ENCODE data around the gene ATP13A5.

The ATP13A5 gene

DNA sequence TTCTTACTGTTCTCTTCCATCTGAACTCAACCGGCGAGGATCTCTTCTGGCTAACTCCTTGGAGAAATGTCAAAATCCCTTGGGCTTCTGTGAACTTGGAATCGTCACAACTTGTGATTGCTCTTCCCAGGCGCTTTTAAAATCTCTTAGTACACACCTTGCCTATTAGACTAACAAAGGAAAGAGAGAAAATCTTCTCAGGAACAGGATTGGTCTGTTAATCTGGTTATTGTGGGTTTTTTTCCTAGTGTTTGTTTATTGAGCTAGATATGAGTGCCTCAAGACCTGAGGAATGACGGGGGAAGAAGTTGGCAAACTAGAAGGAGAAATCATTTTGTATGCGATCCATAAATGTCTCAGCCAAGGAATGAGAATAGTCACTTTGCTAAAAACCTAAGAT is at the start of gene ATP13A5:
Gene ATP13A5, minus strand, starts transcription at position 48 of the 400 bp plus-strand sequence. Its CDS starts 28 bp downstream, at position 20.
- DNase-seq = no peak

- DNase-seq = no peak
Measured at GRCh38 chr3:193418576-193419373, 40.2 kb upstream of the ATP13A5 start.

DNA sequence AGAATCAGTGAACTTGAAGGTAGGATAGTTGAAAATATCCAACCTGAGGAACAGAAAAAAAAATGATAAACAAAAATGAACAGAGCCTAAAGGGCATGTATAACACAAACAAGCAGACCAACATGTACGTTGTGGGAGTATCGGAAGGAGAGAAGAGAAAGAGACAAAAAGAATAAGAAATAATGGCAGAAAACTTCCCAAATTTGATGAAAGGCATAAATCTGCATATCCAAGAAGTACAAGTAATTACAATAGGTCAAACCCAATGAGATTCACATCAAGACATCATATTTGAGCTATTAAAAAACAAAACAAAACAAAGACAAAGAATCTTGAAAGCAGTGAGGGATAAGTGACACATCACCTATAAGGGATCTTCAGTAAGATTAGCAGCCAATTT is 38.1 kb upstream of the ATP13A5 start:
- no peak for DNase-seq

- no peak for DNase-seq
Measured at GRCh38 chr3:193407688-193408087, 29.1 kb upstream of the ATP13A5 start.

DNA sequence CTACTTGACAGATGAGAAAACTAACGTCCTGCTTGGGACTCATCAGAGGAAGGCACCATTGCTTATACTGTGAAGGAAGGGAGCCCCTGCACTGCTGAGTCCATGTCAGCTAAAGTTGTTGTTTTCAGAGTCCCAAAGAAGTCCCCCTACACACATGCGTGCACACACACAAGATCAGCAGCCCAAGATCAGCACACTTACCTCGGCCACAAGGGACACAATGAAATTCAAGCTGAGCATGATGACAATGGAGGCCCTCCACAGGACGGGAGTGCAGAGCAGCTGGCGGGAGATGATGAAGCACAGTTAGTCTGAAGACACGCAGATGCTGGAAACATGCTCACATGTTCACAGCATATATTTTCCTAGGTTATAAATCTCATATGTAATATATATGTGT is 28.6 kb upstream of the ATP13A5 start:
- no peak for DNase-seq

- DNase-seq = no peak
Measured at GRCh38 chr3:193403307-193403706, 24.8 kb upstream of the ATP13A5 start.

DNA sequence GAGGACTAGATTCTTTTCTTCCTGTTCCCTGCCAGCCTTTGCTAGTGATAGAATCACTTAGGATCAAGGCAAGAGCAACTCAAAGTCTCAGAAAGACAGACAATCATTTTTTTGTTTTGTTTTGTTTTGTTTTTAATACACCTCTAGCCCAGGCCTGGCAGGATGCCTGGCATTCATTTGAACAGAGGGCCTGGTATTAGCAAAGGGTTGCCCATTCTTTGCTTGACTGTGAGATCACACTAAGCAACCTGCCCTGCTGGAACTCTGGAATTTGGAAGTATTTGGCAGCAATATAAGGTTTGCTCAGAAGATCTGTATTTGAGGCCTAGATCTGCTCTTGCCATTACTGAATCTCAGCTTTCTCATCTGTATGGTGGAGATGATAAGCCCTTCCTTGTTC is 21.8 kb upstream of the ATP13A5 start:
- DNase-seq = no peak

- DNase-seq = no peak
Measured at GRCh38 chr3:193396451-193397244, 18.1 kb upstream of the ATP13A5 start.

DNA sequence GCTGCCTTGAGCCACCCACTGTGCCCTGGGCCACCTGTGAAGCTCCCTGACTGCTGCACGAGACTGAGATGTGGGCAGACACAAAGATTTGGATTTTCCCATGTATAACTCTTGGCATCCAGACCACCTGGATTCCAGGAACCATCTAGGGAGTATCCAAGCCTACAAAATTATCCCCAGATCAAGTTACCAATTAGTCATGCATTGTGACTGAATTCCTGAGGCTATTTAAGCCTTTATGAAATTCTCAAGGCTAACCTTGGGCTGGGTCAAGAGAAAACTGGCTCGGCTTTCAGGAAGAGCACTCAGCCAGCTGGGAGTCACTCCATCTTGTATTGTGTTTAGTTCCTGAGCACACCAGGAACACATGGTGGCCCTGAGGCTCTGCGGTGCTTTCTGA is 13.3 kb upstream of the ATP13A5 start:
- no peak for DNase-seq

DNA sequence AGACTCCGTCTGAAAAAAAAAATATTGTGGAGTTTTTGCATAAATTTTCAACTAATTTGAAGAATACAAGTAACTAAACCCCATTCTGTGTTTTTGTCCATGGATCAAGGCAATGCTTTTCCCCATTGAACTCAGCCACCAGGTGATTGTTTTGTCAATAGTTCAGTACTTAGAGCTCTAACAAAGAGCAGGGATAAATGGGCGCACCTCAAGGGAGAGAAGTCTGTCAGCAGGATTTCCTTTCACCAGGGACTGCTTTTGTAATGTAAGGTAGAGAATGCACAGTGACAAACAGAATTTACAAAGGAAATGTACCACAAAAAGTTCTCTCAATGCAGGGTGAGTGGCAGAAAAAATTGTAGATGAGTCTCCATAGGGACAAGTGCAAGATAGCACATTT is 10.8 kb upstream of the ATP13A5 start:
- no peak for DNase-seq

DNA sequence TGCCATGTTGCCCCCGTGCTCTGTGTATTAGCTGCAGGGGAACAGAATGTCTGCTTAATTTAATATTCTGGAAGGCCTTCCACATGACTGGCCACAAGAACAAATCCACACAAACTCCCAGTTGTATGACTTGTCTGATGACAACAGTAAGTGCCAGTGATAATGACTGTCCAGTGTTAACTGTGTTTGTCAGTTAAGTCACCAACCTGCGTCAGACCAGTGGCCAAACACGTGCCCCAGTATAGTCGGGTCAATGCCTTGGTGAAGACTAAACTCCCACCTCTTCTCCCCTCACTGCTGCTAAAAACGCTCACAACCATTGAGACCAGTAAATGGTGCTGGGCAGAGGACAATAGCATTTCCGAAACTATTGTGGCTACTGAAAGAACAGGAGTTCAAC is 9.8 kb upstream of the ATP13A5 start:
- DNase-seq = no peak

- DNase-seq = no peak
Measured at GRCh38 chr3:193387596-193387995, 9.0 kb upstream of the ATP13A5 start.

DNA sequence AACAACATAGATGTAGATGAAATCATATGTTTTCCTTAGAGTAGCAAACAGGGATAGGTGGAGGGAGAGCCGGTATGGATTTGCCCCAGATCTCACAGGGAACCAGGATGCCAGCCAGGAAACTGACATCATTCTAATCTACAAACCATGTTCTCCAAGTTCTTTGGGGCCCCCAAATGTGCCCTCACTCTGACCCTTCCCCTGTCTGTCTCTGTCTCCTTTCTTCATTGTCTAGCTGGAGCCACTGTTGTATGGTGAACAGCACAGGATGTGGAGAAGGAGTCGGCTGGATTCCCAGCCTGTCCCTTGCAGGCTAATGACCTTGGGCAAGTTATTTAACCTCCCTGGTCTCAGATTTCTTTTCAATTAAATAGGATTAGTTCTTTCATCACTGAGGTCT is 962 bp downstream of the ATP13A5 start:
- DNase-seq = no peak

GRCh38 chr3:193375614-193376013 is 2.9 kb downstream of the ATP13A5 start:
- no peak for DNase-seq

DNA sequence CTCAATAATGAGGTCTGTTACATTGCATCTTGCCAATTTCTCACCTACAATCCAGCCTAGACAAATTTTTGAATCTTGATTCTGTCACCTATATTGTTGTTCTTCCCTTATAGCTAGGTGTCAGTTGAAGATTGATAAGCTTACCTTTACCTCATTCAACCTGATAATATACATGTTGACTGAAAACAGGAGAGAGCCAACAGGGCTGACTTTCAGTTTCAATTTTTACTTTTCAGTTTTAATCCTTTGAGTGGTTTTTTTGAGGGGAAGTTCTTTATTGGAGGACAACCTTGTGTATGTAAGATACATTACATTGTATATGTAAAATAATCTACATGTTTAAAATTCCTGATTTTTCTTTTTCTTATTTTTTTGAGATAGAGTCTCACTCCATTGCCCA is 5.8 kb downstream of the ATP13A5 start:
- no peak for DNase-seq

DNA sequence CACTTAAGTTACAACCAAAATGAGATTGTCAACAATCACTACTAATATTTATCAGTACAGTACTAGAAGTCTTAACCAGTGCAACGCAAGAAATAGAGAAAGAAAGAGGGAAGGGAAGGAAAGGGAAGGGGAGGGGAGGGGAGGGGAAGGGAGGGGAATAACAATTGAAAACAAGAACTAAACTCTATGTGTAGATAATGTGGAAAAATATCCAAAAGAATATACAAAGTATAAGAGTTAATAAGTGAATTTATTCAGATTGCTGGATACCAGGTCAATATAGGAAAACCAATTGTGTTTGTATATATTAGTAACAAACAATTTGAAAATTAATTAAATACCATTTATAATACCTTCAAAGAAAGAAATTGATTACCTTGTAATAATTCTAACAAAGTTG is 10.7 kb downstream of the ATP13A5 start:
- no peak for DNase-seq

DNA sequence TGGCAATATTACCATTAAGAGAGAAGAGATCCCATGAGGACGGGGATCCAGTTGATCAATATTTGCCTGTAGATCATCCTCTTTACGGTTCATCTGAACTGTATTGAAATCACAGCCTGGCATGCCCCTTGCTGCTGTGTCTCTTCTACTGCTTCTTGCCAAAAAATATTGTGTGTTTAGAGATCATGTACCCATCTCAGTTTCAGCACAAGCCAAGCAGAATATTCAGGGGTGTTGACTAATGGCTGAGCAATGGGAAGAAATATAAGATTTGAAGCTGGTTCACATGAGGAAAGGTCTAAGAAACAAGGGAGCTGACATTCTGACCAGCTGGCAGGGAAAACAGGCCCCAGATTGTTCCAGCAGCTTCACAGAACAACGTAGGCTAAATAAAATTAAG is 21.3 kb downstream of the ATP13A5 start:
- no peak for DNase-seq

DNA sequence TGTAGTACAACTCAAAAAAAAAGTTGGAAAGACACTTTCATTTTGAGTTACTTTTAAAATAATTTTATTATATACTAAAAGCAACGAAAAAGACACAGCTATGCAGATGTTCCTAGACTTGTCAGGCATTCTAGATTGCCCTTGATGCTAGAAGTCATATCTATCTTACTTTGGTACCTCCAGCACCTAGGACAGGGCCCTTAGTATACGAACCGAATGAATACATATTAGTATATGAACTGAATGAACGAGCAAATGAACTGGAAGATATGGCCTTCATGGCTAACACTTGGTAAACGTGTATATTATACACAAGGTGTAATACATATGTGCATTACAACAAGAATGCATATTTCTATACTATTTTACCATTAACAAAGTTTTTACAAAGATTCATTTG is 24.1 kb downstream of the ATP13A5 start:
- DNase-seq = no peak

DNA sequence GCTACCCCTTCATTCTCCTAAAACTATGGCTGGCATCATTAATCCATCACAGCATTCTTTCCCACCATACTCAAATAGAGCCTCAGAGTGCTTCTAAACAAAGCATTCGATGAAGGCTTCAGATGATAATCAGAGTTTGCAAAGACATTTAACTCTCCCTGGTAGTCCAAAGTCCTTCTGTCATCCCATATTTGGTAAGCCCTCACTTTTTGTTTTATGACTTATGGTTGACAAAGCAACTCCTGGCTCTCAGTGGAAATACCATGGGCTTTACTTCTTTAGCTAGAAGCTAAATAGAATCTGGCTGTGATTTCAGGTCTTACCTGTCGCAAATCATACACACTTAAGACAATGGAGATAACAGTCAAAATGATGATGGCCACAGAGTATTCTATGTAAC is 27.8 kb downstream of the ATP13A5 start:
- no peak for DNase-seq

DNA sequence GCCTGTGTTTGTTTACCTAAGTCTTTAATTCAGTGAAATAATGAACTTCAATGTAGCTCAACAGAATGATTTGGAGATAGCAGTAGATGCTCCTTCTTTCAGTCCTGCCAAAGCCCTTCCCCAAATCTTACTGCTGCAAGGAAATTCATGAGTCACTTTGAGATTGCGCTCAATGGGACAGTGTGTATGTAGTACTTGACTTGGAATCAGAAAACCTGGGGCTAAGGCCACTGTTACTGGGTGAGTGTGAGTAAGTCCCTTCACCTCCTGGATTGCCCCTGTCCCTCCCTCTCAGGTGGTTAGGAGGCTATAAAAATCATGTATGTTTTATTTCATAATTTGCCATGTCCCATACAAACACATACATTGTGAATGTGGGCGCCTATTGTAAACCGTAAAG is 29.9 kb downstream of the ATP13A5 start:
- no peak for DNase-seq

GRCh38 chr3:193347521-193348501 is 30.7 kb downstream of the ATP13A5 start:
- no peak for DNase-seq

DNA sequence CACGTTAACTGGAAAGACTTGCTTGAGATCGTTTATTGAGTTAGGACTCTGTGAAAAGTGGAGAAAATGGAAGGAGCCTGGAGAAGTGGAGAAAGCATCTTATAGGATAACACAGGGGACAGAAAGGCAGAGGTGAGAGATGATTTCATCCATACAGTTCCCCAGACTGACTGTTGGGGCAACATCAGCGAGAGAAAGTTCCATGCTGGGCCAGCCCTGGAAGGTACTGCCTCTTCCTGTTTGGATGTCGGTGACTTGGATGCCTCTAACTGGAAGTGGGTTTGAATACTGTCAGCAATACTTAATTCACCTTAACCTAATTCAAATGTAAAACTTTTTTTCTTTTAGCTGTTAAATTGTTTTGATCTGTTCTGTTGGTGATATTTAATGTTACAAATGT is 32.3 kb downstream of the ATP13A5 start:
- DNase-seq = no peak

- DNase-seq = no peak
Measured at GRCh38 chr3:193345431-193345830, 33.1 kb downstream of the ATP13A5 start.
